ENCODE results near the gene GAD2.

The GAD2 gene

GRCh38 chr10:26216585-26217395 is at the start of gene GAD2:
Gene GAD2, plus strand, starts transcription at chr10:26216774. Its CDS starts 36 bp downstream, at chr10:26216810.
- DNase-seq (ENCODE audit: low spot score): no peak

GRCh38 chr10:26169466-26169865 is 47.1 kb upstream of the GAD2 start:
- DNase-seq (ENCODE audit: low spot score): no peak

- DNase-seq (ENCODE audit: low spot score): no peak
Observed at GRCh38 chr10:26172131-26172530, 44.4 kb upstream of the GAD2 start.

- DNase-seq (ENCODE audit: low spot score): no peak
Observed at GRCh38 chr10:26173837-26174236, 42.7 kb upstream of the GAD2 start.

- DNase-seq (ENCODE audit: low spot score): no peak
Observed at GRCh38 chr10:26177341-26177740, 39.2 kb upstream of the GAD2 start.

GRCh38 chr10:26194275-26194674 is 22.3 kb upstream of the GAD2 start:
- no peak for DNase-seq (ENCODE audit: low spot score)

- DNase-seq (ENCODE audit: low spot score): no peak
Observed at GRCh38 chr10:26197248-26197647, 19.3 kb upstream of the GAD2 start.

GRCh38 chr10:26198119-26198518 is 18.5 kb upstream of the GAD2 start:
- DNase-seq (ENCODE audit: low spot score): no peak

GRCh38 chr10:26199841-26200240 is 16.7 kb upstream of the GAD2 start:
- no peak for DNase-seq (ENCODE audit: low spot score)

- no peak for DNase-seq (ENCODE audit: low spot score)
Observed at GRCh38 chr10:26205223-26205622, 11.4 kb upstream of the GAD2 start.

GRCh38 chr10:26211781-26212444 is 4.7 kb upstream of the GAD2 start:
- no peak for DNase-seq (ENCODE audit: low spot score)

- no peak for DNase-seq (ENCODE audit: low spot score)
Observed at GRCh38 chr10:26212511-26212910, 4.1 kb upstream of the GAD2 start.

- DNase-seq (ENCODE audit: low spot score): no peak
Observed at GRCh38 chr10:26213157-26213800, 3.3 kb upstream of the GAD2 start.

- DNase-seq (ENCODE audit: low spot score): no peak
Observed at GRCh38 chr10:26214004-26214403, 2.6 kb upstream of the GAD2 start.

- DNase-seq (ENCODE audit: low spot score): no peak
Observed at GRCh38 chr10:26214551-26215395, 1.8 kb upstream of the GAD2 start.

GRCh38 chr10:26215396-26215934 is 1.1 kb upstream of the GAD2 start:
- DNase-seq (ENCODE audit: low spot score): no peak

GRCh38 chr10:26215935-26216584 is 514 bp upstream of the GAD2 start:
- DNase-seq (ENCODE audit: low spot score): no peak

- DNase-seq (ENCODE audit: low spot score): no peak
Observed at GRCh38 chr10:26217396-26218086, 967 bp downstream of the GAD2 start.

GRCh38 chr10:26219676-26220075 is 3.1 kb downstream of the GAD2 start:
- DNase-seq (ENCODE audit: low spot score): no peak

- no peak for DNase-seq (ENCODE audit: low spot score)
Observed at GRCh38 chr10:26220901-26221300, 4.3 kb downstream of the GAD2 start.

GRCh38 chr10:26221541-26221940 is 5.0 kb downstream of the GAD2 start:
- DNase-seq (ENCODE audit: low spot score): no peak

All from CD4-positive, alpha-beta T cell treated with Interleukin-2 at 100 ng/mL for 4 hours (primary cell).